ENCODE data around the gene TMCO4.

DNA sequence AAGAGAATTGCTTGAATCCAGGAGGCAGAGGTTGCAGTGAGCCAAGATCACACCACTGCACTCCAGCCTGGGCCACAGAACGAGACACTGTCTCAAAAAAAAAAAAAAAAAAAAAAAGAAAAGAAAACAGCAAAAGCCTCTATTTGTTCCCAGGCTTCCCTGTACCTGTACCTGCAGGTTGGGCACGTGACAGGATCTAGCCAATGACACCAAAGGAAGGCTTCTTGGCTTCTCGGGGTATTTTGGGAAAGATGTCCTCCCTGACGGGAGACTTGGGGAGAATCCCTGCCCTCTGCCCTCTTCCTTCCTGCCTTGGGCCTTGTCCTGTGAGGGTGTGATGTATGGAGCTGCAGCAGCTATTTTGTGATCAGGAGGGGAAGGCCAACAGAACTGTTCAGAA, 22.8 kb downstream of the TMCO4 start:
- TF ChIP-seq EZH2 (IDR thresholded peaks at IDR 0.05; ENCODE audit: low read depth, low read length, severe bottlenecking) (no peak), POLR2A (IDR thresholded peaks at IDR 0.05; ENCODE audit: control extremely low read depth in 1 of 2, low read depth in 2 of 2, low read length in 2 of 2) (no peak), RNF2 (IDR thresholded peaks at IDR 0.05; ENCODE audit: borderline replicate concordance, low read depth, low read length, missing control alignments, poor library complexity, severe bottlenecking) (no peak), POLR2AphosphoS5 (IDR thresholded peaks at IDR 0.05; ENCODE audit: low read depth, low read length) (no peak), RBBP5 (IDR thresholded peaks at IDR 0.05; ENCODE audit: borderline replicate concordance, low read depth, low read length) (no peak), NANOG (IDR thresholded peaks at IDR 0.05; ENCODE audit: insufficient read depth, low read depth, low read length, poor library complexity, severe bottlenecking) (no peak), RFX5 (IDR thresholded peaks at IDR 0.05; ENCODE audit: borderline replicate concordance, low read depth, low read length) (no peak), SIX5 (IDR thresholded peaks at IDR 0.05; ENCODE audit: low read depth, low read length) (no peak)
- TF ChIP-seq, protein P1, sequence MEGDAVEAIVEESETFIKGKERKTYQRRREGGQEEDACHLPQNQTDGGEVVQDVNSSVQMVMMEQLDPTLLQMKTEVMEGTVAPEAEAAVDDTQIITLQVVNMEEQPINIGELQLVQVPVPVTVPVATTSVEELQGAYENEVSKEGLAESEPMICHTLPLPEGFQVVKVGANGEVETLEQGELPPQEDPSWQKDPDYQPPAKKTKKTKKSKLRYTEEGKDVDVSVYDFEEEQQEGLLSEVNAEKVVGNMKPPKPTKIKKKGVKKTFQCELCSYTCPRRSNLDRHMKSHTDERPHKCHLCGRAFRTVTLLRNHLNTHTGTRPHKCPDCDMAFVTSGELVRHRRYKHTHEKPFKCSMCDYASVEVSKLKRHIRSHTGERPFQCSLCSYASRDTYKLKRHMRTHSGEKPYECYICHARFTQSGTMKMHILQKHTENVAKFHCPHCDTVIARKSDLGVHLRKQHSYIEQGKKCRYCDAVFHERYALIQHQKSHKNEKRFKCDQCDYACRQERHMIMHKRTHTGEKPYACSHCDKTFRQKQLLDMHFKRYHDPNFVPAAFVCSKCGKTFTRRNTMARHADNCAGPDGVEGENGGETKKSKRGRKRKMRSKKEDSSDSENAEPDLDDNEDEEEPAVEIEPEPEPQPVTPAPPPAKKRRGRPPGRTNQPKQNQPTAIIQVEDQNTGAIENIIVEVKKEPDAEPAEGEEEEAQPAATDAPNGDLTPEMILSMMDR (IDR thresholded peaks at IDR 0.05; ENCODE audit: control extremely low read depth in 1 of 3, insufficient read depth in 1 of 3, low read depth in 1 of 3, low read length in 3 of 3): no peak

Measured in H1 (cell line).